ENCODE measurements around the gene ADAMTS12.
"Not testable (repeated sequence)": the region's sequence is repeated elsewhere in the genome, so short reads cannot be mapped to it uniquely, and the experiment has no call there.

ADAMTS12 gene, protein sequence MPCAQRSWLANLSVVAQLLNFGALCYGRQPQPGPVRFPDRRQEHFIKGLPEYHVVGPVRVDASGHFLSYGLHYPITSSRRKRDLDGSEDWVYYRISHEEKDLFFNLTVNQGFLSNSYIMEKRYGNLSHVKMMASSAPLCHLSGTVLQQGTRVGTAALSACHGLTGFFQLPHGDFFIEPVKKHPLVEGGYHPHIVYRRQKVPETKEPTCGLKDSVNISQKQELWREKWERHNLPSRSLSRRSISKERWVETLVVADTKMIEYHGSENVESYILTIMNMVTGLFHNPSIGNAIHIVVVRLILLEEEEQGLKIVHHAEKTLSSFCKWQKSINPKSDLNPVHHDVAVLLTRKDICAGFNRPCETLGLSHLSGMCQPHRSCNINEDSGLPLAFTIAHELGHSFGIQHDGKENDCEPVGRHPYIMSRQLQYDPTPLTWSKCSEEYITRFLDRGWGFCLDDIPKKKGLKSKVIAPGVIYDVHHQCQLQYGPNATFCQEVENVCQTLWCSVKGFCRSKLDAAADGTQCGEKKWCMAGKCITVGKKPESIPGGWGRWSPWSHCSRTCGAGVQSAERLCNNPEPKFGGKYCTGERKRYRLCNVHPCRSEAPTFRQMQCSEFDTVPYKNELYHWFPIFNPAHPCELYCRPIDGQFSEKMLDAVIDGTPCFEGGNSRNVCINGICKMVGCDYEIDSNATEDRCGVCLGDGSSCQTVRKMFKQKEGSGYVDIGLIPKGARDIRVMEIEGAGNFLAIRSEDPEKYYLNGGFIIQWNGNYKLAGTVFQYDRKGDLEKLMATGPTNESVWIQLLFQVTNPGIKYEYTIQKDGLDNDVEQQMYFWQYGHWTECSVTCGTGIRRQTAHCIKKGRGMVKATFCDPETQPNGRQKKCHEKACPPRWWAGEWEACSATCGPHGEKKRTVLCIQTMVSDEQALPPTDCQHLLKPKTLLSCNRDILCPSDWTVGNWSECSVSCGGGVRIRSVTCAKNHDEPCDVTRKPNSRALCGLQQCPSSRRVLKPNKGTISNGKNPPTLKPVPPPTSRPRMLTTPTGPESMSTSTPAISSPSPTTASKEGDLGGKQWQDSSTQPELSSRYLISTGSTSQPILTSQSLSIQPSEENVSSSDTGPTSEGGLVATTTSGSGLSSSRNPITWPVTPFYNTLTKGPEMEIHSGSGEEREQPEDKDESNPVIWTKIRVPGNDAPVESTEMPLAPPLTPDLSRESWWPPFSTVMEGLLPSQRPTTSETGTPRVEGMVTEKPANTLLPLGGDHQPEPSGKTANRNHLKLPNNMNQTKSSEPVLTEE (N-terminal part only)

DNA sequence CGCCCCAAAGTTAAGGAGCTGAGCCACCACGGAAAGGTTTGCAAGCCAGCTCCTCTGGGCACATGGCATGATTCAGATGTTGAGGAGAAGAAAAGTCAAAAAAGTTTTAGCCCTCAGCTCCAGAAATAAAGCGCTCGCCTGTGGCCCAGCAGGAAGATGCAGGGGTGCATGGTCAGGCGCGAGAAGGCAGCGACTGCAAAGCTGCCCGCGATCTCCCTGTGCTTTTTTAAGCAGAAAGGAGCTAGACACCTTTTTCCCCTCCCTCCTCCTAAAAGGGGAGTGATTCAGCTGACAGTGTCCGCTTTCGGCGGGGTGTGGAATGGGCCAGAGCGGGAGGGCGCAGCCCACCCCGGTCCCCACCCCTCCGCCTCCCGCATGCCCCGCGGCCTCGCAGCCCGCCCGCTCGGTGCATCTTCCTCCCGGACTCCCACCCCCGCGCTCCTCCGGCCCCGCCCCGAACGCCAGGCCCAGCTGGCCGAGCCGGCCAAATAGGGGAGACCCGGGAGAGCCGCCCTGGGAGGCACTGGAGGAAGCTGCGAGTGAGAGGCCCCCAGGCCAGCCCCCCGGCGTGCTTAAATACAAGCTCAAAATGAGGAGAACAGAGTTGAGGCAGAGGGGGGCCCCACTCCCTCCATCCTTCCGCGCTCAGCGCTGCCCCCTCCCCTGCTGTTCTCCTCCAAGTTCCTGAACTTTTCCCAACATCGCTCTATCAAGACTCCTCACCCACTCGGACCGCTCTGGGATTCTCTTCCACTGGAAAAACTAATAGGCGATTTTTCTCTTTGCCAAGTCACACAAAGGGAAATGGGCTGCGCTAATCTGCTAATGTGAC, at the start of gene ADAMTS12:
Gene ADAMTS12 (minus strand): TSS at position 203 of the 832 bp plus-strand sequence. CDS start 134 bp downstream, at position 69.
- DNase-seq (ENCODE audit: low read depth): no peak

DNA sequence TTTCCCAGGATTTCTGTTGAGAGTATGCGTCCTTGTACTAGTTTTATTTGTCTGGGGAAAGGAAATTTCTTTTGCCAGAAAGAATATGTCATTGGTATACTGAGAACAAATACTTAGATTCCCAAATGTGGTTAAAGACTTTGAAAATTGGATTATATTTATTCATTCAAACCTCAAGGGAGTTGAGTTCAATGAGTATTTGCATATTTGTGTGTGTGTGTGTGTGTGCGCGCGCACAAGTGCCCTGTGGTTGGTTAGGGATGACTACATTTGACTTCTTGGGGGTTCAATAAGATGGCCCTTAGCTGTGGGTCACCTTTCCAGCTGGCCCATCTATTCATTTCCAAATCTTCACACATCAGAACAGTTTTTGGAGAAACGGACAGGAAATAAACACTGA, 49.3 kb upstream of the ADAMTS12 start:
- DNase-seq (ENCODE audit: low read depth): no peak

DNA sequence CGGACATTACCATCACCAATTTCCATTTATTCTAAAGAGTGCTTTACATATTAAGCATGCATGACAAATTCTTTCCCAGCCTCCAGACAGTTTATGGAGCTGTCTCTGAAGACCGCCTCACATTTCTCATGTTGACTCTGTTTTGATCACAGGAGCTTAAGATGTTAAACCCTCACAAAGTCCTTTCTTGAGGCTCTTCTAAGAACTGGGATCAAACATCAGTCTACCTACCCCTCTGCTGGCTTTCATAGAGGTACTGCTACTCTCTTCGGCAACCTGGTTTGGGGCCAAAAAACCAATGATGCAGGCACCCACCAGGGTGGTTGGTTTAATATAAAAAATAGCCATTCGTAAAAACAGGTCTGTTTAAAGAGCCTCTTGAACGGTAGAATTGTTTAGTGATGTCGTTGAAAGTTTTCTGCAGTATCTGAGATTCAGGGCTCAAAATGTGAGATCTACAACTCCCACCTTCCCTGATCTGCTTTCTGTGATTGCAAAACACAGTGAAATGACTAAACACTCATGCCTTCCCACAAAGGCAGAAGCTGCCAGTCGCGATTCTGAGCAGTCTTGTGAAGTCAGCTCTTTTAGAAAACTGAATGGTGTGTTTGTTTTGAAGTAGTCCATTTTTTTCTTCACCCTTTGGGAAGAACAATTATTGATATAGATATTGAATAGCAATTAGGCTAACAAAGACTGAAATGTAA, 47.9 kb upstream of the ADAMTS12 start:
- no peak for DNase-seq (ENCODE audit: low read depth)

DNA sequence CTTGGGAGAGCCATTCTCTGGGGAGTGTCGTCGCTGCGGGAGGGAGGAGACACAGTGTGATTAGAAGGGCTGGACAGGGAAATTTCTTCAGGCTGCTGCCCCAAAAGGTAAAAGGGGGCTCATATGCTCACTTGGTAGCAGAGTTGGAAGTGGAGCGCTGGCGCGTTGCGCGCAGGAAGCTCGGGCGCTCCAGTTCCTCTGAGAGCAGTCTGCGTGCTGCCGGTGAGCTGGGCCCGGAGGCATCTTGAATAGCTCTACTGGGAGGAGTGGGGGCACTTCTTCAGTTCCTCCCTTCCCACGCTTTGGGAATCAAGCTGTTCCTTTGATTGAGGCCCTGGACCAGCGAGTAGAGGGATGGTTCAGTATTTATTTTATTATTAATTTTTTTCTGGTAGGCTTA, 47.1 kb upstream of the ADAMTS12 start:
- no peak for DNase-seq (ENCODE audit: low read depth)

DNA sequence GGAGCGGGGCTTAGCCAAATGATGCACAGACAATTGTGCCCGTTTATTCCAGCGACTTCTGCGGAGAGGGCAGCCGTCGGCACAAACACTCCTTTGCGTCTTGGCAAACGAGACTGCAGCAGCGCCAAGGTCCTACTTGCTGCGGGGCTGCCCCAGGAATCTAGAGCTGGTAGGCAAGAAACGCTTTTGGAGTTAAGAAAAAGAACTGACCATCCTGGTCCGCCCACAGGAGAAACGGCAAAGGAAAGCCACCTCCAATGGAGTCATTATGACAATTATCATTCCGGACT, 46.7 kb upstream of the ADAMTS12 start:
- no peak for DNase-seq (ENCODE audit: low read depth)

DNA sequence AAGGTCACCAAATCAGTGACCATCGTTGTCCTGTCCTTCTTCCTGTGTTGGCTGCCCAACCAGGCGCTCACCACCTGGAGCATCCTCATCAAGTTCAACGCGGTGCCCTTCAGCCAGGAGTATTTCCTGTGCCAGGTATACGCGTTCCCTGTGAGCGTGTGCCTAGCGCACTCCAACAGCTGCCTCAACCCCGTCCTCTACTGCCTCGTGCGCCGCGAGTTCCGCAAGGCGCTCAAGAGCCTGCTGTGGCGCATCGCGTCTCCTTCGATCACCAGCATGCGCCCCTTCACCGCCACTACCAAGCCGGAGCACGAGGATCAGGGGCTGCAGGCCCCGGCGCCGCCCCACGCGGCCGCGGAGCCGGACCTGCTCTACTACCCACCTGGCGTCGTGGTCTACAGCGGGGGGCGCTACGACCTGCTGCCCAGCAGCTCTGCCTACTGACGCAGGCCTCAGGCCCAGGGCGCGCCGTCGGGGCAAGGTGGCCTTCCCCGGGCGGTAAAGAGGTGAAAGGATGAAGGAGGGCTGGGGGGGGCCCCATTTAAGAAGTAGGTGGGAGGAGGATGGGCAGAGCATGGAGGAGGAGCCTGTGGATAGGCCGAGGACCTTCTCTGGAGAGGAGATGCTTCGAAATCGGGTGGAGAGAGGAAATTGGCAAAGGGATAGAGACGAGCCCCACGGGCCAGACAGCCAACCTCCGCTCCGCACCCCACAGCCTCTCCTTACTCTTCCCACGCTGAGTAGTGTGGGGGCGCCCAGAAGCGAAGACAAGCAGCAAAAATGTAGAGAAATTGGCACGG, 46.1 kb upstream of the ADAMTS12 start:
- no peak for DNase-seq (ENCODE audit: low read depth)

DNA sequence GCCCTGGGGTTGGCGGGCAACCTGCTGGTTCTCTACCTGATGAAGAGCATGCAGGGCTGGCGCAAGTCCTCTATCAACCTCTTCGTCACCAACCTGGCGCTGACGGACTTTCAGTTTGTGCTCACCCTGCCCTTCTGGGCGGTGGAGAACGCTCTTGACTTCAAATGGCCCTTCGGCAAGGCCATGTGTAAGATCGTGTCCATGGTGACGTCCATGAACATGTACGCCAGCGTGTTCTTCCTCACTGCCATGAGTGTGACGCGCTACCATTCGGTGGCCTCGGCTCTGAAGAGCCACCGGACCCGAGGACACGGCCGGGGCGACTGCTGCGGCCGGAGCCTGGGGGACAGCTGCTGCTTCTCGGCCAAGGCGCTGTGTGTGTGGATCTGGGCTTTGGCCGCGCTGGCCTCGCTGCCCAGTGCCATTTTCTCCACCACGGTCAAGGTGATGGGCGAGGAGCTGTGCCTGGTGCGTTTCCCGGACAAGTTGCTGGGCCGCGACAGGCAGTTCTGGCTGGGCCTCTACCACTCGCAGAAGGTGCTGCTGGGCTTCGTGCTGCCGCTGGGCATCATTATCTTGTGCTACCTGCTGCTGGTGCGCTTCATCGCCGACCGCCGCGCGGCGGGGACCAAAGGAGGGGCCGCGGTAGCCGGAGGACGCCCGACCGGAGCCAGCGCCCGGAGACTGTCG, 45.4 kb upstream of the ADAMTS12 start:
- no peak for DNase-seq (ENCODE audit: low read depth)

DNA sequence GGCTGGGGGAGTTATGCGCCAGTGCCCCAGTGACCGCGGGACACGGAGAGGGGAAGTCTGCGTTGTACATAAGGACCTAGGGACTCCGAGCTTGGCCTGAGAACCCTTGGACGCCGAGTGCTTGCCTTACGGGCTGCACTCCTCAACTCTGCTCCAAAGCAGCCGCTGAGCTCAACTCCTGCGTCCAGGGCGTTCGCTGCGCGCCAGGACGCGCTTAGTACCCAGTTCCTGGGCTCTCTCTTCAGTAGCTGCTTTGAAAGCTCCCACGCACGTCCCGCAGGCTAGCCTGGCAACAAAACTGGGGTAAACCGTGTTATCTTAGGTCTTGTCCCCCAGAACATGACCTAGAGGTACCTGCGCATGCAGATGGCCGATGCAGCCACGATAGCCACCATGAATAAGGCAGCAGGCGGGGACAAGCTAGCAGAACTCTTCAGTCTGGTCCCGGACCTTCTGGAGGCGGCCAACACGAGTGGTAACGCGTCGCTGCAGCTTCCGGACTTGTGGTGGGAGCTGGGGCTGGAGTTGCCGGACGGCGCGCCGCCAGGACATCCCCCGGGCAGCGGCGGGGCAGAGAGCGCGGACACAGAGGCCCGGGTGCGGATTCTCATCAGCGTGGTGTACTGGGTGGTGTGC, 44.7 kb upstream of the ADAMTS12 start, which contains the start of gene RXFP3:
Gene RXFP3 (plus strand): TSS at position 6 of the 636 bp plus-strand sequence. CDS start 355 bp downstream, at position 361.
- no peak for DNase-seq (ENCODE audit: low read depth)

DNA sequence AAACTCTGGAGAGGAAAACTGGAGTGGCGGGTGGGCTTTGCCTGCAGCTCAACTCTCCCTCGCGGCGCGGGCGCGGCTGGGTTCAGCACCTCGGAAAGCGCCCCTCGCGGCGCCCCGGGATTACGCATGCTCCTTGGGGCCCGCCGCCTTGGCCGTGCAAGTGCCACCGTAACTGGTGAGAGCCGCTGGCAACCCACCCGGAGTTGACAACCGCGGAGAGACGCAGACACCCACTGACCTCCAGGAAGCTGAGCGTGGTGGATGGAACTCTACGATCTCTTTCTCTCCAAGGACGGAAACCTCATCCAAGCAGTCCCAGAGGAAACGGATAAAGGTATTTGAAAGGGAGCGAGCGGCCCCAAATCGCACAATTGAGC, 44.2 kb upstream of the ADAMTS12 start:
- DNase-seq (ENCODE audit: low read depth): peak; percentile 11

DNA sequence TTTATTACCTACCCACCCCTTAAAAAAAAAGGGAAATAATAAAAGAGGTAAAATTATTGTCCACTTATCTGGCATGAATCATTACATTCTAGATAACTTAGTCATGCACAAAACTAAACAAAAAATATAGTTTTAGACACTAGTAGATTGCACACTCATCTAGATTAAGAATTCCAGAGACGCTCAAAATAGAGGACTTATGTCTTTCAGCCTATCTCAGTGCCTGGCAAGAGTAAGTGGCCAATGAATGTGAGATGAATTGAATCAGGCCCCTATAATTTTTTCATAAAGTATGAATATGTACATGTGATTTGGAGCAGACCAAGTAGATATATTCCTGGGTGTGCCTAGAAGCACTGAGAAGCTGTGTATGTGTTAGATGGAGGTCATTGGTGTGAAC, 42.4 kb upstream of the ADAMTS12 start:
- DNase-seq (ENCODE audit: low read depth): no peak

DNA sequence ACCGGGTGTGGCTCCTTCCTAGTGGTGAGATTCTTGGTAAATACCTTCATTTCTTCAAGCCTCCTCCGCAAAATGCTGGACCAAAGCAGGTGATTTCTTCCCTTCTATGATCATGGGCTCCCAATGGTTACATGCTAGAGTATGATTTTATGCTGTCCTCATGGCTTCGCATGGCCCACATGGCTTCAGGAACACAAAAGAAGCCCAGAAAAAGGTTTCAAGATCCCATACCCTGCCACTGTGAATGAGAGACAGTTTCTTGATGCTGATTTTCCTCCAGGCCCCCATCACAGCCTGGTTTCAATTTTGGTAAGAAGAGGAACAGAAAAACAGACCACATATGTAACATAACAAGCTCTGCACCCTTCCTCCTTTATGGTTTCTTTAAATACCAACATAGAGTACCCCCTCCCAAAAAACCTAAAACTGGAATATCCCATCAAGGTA, 42.0 kb upstream of the ADAMTS12 start:
- DNase-seq (ENCODE audit: low read depth): no peak

DNA sequence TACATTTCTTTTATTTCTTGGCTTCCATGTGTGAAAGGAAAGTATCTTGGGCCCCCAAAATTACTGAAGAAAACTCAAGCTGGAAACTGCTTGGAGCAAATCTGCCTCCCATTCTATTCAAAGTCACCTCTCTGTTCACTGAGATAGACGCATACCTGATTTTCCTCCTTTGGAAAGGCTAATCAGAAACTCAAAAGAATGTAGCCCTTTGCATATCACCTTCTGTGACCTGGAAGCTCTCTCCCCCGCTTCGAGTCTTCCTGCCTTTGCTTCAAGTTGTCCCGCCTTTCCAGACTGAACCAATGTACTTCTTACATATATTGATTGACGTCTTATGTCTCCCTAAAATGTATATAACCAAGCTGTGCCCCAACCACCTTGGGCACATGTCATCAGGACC, 39.3 kb upstream of the ADAMTS12 start:
- DNase-seq (ENCODE audit: low read depth): no peak

DNA sequence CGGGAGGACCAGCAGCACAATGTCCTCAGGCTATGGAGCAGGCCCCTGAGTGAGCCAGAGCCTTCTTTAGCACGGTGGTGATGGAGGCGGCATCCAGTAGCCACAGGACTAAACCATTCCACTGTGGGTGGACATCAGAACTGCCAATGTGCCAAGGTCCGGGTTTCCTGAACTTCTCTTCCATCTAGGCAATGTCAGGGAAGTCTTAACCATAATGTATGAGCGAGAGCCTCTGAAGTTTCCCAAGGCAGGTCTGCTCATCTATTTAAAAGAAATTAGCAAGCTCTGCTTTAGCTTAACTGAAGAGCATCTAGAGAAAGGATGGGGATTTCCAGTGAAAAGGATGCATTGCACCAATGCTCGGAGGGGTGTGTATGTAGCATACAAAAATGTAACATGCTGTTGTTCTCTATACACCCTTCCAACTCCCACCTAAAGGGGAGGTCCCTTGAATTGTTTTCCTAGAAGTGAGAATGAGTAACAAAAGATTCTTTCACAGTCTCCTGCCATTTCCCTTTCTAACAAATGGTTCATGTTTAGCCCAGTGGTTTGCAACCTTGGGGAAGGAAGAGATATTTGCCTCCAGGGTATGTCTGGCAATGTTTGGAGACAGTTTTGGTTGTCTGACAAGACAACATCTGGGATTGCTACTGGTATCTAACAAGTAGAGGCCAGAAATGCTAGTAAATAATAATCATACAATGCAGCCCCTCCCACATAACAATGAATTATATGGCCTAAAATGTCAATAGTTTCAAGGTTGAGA, 38.3 kb upstream of the ADAMTS12 start:
- no peak for DNase-seq (ENCODE audit: low read depth)

DNA sequence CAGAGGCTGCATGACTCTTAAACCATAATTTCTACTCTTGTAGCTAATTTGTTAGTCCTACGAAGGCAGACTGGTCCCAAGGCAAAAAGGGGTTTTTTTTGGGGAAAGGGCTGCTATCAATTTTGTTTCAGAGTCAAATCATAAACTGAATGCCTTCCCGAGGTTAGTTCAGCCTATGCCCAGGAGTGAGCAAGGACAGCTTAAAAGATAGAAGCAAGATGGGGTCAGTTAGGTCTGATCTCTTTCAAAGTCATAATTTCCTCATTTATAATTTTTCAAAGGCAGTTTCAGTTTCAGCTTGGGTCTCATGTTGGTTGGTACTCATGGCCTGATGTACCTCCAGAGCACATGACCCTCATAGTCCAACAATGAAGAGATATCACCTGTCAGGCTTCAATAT, 36.5 kb upstream of the ADAMTS12 start:
- no peak for DNase-seq (ENCODE audit: low read depth)

DNA sequence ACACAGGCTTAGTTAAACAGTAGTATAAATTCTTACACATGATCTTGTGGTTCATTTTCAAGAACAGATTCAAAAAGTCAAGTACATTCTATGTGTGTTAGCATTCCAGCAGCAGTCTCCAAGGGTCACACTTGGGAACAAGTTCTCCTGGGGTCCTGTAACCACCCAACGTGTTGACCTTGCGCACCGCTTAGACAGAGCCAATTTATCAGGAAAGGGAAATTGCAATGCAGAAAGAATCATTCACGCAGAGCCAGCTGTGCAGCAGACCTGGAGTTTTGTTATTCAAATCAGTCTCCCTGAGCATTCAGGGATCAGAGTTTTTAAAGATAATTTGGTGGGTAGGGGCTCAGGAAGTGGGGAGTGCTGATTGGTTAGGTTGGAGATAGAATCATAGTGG, 35.9 kb upstream of the ADAMTS12 start:
- DNase-seq (ENCODE audit: low read depth): no peak

DNA sequence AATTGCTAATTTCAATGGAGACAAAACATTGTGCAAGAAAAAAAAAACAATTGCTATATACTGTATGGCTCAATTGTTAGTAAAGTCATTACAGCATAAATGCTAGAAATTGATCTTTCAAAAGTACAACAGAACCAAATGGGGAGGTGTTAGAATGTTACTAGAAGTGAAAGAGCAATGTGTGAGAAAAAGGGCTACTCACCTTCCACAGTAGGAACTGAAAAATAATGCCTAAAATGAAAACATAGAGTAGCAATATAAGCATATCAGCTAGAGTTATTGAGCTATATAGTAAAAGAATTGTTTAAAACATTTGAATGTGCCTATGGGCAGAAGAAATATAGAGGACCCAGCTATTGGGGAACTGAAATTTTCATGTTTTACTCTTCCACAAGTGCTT, 33.5 kb upstream of the ADAMTS12 start:
- no peak for DNase-seq (ENCODE audit: low read depth)

DNA sequence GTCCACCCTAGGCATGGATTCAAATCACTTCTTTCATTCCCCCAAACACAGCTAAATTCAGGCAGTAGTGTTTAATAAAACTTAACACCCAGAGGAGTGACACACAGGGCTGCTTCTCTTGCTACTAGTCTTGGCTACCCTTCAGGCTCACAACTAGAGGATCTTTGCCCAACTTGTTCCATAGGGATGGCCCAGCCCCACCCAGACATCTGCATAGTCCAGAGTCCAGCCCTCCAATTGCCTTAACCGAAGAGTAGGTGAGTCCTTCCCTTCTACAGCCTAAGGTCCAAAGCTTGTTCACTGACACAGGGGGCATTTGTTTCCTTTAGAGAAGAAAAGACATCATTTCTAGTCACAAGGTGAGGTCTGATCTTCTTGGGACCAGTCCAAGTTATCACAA, 29.2 kb upstream of the ADAMTS12 start:
- no peak for DNase-seq (ENCODE audit: low read depth)

DNA sequence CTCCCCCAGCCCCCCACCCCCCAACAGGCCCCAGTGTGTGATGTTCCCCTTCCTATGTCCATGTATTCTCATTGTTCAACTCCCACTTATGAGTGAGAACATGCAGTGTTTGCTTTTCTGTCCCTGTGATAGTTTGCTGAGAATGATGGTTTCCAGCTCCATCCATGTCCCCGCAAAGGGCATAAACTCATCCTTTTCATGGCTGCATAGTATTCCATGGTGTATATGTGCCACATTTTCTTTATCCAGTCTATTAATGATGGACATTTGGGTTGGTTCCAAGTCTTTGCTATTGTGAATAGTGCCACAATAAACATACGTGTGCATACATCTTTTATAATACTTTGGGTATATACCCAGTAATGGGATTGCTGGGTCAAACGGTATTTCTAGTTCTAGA, 23.1 kb upstream of the ADAMTS12 start:
- DNase-seq (ENCODE audit: low read depth): not testable (repeated sequence)

Data from GM04503 (cell line).